Smooth muscle cell (in vitro differentiated cells): ENCODE measurements around the gene KCNMB2. TPM values are rescaled to one million over a fixed set of nuclear protein-coding genes. Genes with fewer than 3 reads are reported as not detected.

Source experiments
- DNase-seq: peaks from one replicate; lab custom pipeline; 2025; ENCODE audit not compliant: unreplicated experiment; lab: John Stamatoyannopoulos, UW
- H2AFZ ChIP-seq: fragments of 200-600 bp; sonication (generic); 2 replicates; pipeline ENCODE4 v1.6.0; 2016; ENCODE audit warnings: antibody characterized with exemption, low read depth, mild to moderate bottlenecking
- H3F3A ChIP-seq: fragments of 200-600 bp; sonication (generic); 2 replicates; pipeline ENCODE4 v1.6.0; 2017; ENCODE audit warnings: antibody characterized with exemption, low read depth
- H3K27ac ChIP-seq: fragments of 200-600 bp; sonication (generic); 2 replicates; pipeline ENCODE4 v1.5.1; 2016; ENCODE audit warnings: low read depth, mild to moderate bottlenecking
- H3K27me3 ChIP-seq: fragments of 200-600 bp; sonication (generic); 2 replicates; pipeline ENCODE4 v1.6.1; 2016; ENCODE audit warnings: low read depth, mild to moderate bottlenecking
- H3K36me3 ChIP-seq: fragments of 200-600 bp; sonication (generic); 2 replicates; pipeline ENCODE4 v1.5.1; 2016; ENCODE audit warnings: low read depth
- H3K4me1 ChIP-seq: fragments of 200-600 bp; sonication (generic); 2 replicates; pipeline ENCODE4 v1.5.1; 2016; ENCODE audit warnings: low read depth
- H3K4me2 ChIP-seq: fragments of 200-600 bp; sonication (generic); 2 replicates; pipeline ENCODE4 v1.6.0; 2016; ENCODE audit warnings: mild to moderate bottlenecking
- H3K4me3 ChIP-seq: fragments of 200-600 bp; sonication (generic); 2 replicates; pipeline ENCODE4 v1.5.1; 2016; ENCODE audit warnings: mild to moderate bottlenecking
- H3K79me2 ChIP-seq: fragments of 200-600 bp; sonication (generic); 2 replicates; pipeline ENCODE4 v1.6.0; 2016; ENCODE audit warnings: low read depth, mild to moderate bottlenecking
- H3K9ac ChIP-seq: fragments of 200-600 bp; sonication (generic); 2 replicates; pipeline ENCODE4 v1.6.0; 2016; ENCODE audit warnings: low read depth
- H3K9me3 ChIP-seq: fragments of 200-600 bp; sonication (generic); replicated peaks from 2 replicates; pipeline ENCODE4 v1.5.1; 2016; ENCODE audit warnings: low read depth
- H4K20me1 ChIP-seq: fragments of 200-600 bp; sonication (generic); 2 replicates; pipeline ENCODE4 v1.6.0; 2016; ENCODE audit warnings: low read depth
- CTCF ChIP-seq: fragments of 200-600 bp; sonication (generic); IDR thresholded peaks from 2 replicates; pipeline ENCODE4 v1.5.1; 2017; ENCODE audit warnings: borderline replicate concordance, mild to moderate bottlenecking, antibody characterized with exemption; ENCODE audit not compliant: insufficient read depth, poor library complexity, severe bottlenecking
- WGBS: methylation state at CpG from one replicate; pipeline ENCODE4 v1.1.7; 2016; ENCODE audit warnings: low lambda C conversion rate; 5-methylcytosine and 5-hydroxymethylcytosine counted together
- polyA plus RNA-seq: library from polyadenylated mRNA; unstranded; fragments of >200 nt; fragmentation: Nextera tagmentation; extraction: Ambion mirVana; gene quantifications from 2 replicates; pipeline ENCODE4 v1.2.1, GENCODE V29; 2016
- total RNA-seq: library from RNA; depleted of rRNA; stranded (reverse); fragments of >200 nt; gene quantifications from 2 replicates; pipeline ENCODE4 v1.2.3, GENCODE V29; 2014

KCNMB2 gene
- total and polyA plus RNA-seq, 2 experiments from 2014 or later: 0.09 TPM; not detected in 1

DNA sequence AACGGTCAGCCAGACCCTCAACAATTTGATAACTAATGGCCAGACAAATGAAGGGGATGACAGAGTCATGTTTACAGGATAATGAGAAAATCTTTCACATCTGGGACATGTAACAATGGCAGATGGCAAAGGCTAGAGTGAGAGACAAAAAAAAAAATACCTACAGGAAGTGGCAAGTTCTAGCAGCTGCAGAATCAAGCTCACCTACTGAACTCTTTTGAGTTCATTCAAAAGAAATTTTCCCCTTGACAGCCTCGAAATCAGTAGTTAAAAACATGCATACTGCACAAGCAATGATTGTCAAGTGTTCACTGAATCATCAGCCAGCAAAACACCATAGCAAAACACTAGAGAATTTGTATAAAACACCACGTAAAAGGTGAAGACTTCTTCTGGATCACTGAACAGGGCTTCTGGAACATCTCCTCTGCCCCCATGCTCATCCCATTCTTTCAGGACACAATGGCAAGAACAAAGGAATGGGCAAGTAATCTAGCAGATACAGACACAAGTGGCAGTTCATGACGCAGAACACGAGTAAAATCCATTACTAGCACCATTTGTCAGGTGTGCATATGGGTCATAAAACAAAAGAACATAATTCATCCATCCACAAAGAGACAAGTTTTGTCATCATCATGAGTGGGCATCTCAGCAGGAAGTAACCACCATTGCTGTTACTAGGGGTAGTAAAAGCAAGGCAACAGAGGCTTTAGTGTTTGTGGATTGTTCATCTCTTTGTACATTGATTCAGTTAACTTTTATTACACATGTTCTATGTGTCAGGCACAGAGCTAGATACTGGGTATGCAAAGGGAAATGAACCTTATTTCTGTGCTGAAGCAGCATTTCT is 13.8 kb upstream of the KCNMB2 start:
- Histone ChIP-seq H3K4me3 (no peak overlapping the region), H4K20me1 (no peaks in the 10 kb centered on the region), H3K36me3 (no peaks in the 10 kb centered on the region), H2AFZ (no peak overlapping the region), H3K79me2 (no peaks in the 10 kb centered on the region), H3K27ac (no peak overlapping the region), H3K9ac (no peak overlapping the region), H3K4me2 (no peak overlapping the region), H3K4me1 (peaks cover 2% of the 10 kb centered on the region), H3F3A (peaks cover 4% of the 10 kb centered on the region), H3K27me3 (no peaks in the 10 kb centered on the region), H3K9me3 (no peaks in the 10 kb centered on the region)
- TF ChIP-seq CTCF: no peak
- WGBS: 88% methylated on average over 5 of the region's 5 CpGs
- DNase-seq: no peak

- no peaks in the 10 kb centered on the region for H3K9me3 ChIP-seq
- no peak overlapping the region for H3K4me3 ChIP-seq
- no peaks in the 10 kb centered on the region for H3K79me2 ChIP-seq
- no peaks in the 10 kb centered on the region for H4K20me1 ChIP-seq
- no peaks in the 10 kb centered on the region for H3K27me3 ChIP-seq
- TF ChIP-seq CTCF: no peak
- 86% methylated on average over 3 of the region's 3 CpGs for WGBS
- no peak overlapping the region for H2AFZ ChIP-seq
- no peak overlapping the region for H3K4me2 ChIP-seq
- H3K9ac ChIP-seq: no peak overlapping the region
- H3K36me3 ChIP-seq: no peaks in the 10 kb centered on the region
- no peaks in the 10 kb centered on the region for H3K4me1 ChIP-seq
- DNase-seq: no peak
- no peak overlapping the region for H3K27ac ChIP-seq
- H3F3A ChIP-seq: no peaks in the 10 kb centered on the region
Measured at GRCh38 chr3:178525251-178525650, 11.0 kb upstream of the KCNMB2 start.

DNA sequence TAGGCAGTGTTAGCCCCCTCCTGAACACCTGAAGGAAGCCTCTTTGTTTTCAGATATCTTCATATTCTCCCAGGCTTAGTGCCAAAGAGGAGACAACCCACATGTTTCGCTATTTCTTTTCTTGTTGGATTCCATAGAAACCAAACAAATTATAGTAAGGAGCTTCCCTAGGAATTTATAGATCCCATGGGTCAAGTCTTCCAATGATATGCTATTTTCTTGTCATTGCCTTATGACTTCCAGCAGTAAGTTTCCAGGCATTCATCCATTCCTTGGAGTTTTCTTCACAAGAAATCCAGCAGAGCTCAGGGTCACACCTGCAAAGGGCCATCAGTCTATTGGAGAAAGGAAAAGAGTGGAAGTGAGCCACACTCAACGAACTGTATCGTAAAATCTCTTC is 9.9 kb upstream of the KCNMB2 start:
- Histone ChIP-seq H4K20me1 (no peaks in the 10 kb centered on the region), H3K9ac (no peak overlapping the region), H2AFZ (no peak overlapping the region), H3K27me3 (no peaks in the 10 kb centered on the region), H3K27ac (no peak overlapping the region), H3K4me1 (no peaks in the 10 kb centered on the region), H3F3A (no peaks in the 10 kb centered on the region), H3K9me3 (no peaks in the 10 kb centered on the region), H3K4me3 (no peak overlapping the region), H3K36me3 (no peaks in the 10 kb centered on the region), H3K4me2 (no peak overlapping the region), H3K79me2 (no peaks in the 10 kb centered on the region)
- 95% methylated on average over 3 of the region's 3 CpGs for WGBS
- TF ChIP-seq CTCF: no peak
- no peak for DNase-seq

- no peak overlapping the region for H3K27ac ChIP-seq
- H3F3A ChIP-seq: no peaks in the 10 kb centered on the region
- WGBS: 96% methylated on average over 2 of the region's 2 CpGs
- no peak overlapping the region for H3K4me3 ChIP-seq
- no peaks in the 10 kb centered on the region for H3K79me2 ChIP-seq
- no peak overlapping the region for H2AFZ ChIP-seq
- no peaks in the 10 kb centered on the region for H4K20me1 ChIP-seq
- no peaks in the 10 kb centered on the region for H3K27me3 ChIP-seq
- H3K4me2 ChIP-seq: no peak overlapping the region
- H3K4me1 ChIP-seq: no peaks in the 10 kb centered on the region
- H3K9me3 ChIP-seq: no peaks in the 10 kb centered on the region
- no peaks in the 10 kb centered on the region for H3K36me3 ChIP-seq
- H3K9ac ChIP-seq: no peak overlapping the region
- TF ChIP-seq CTCF: no peak
- no peak for DNase-seq
Measured at GRCh38 chr3:178527981-178528380, 8.3 kb upstream of the KCNMB2 start.
